IMR-90 (cell line): Measurements from ENCODE around the gene KIF1A. TPM values are rescaled to one million over a fixed set of nuclear protein-coding genes. Genes with fewer than 3 reads are reported as not detected.

Source experiments
- CTCF ChIP-seq: conservative IDR thresholded peaks from 2 replicates; pipeline ENCODE4 v1.5.1; 2012; ENCODE audit warnings: mild to moderate bottlenecking, low read depth, low read length, improper control_type of control experiment
- FOS ChIP-seq: fragments of 150-350 bp; IDR thresholded peaks from 2 replicates; pipeline ENCODE4 v1.6.1; 2016; ENCODE audit warnings: low read depth, low read length
- MAZ ChIP-seq: IDR thresholded peaks from 2 replicates; pipeline ENCODE4 v1.6.1; 2012; ENCODE audit warnings: low read depth, mild to moderate bottlenecking, low read length, improper control_type of control experiment, moderate library complexity, borderline replicate concordance
- RFX5 ChIP-seq: IDR thresholded peaks from 2 replicates; pipeline ENCODE4 v1.8.0; 2012; ENCODE audit warnings: low read depth, mild to moderate bottlenecking, low read length, moderate library complexity
- polyA plus RNA-seq, 3 experiments: library from polyadenylated mRNA; depleted of rRNA; stranded (reverse); fragments of >200 nt; gene quantifications; 2 replicates each; pipeline ENCODE4 v1.2.3, GENCODE V29; 2012; ENCODE audit warnings: low replicate concordance in 1 of 3
- total RNA-seq: library from RNA; depleted of rRNA; stranded (reverse); fragments of >200 nt; gene quantifications from 2 replicates; pipeline ENCODE4 v1.2.3, GENCODE V29; 2012

KIF1A gene
- total and polyA plus RNA-seq, 2 of the 4 experiments (the other 2 are of a cell fraction), result under 0.01 TPM; not detected in 1

- TF ChIP-seq CTCF (no peak), FOS (no peak), MAZ (no peak), RFX5 (no peak)
Measured at GRCh38 chr2:240702640-240703011, 117.4 kb downstream of the KIF1A start (continued).
